GM12891 (cell line): ENCODE results near the gene FSTL1.

Experiments
- PAX5 ChIP-seq: IDR thresholded peaks from 2 replicates; pipeline ENCODE4 v1.6.1; 2011; ENCODE audit warnings: low read length, moderate library complexity, mild to moderate bottlenecking; ENCODE audit not compliant: insufficient read depth, severe bottlenecking
- POLR2A ChIP-seq: IDR thresholded peaks from 2 replicates; pipeline ENCODE4 v1.6.1; 2011; ENCODE audit warnings: low read depth, low read length, control low read depth
- POLR2AphosphoS5 ChIP-seq: IDR thresholded peaks from 2 replicates; pipeline ENCODE4 v1.6.1; 2011; ENCODE audit warnings: low read depth, low read length, control low read depth

DNA sequence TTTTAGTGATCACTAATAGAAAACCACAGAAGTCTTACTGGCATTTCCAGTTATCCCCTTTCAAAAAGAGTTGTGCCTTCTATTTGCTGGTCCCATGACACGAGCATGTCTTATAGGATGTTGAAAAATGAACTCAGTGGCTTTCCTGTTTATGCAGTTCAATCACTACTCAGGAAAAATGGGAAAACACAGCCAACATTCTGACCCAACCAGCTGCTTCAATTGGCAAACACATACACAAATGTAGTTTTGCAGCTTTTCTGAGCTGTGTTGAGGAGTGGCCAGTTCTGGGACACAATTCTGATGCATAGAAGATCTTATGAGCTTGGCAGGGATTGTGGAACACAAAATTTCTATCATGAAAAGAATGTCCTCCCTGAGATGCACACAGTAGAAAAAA, 40.3 kb downstream of the FSTL1 start:
- TF ChIP-seq POLR2A (no peak), POLR2AphosphoS5 (no peak), PAX5 (no peak)
